K562 (cell line): Measurements from ENCODE around the gene CEACAM21. TPM values are rescaled to one million over a fixed set of nuclear protein-coding genes. Genes with fewer than 3 reads are reported as not detected.

Source experiments
- ATAC-seq: fragments of 200-7000 bp; cut with Tn5 transposase; 3 replicates; pipeline ENCODE4 v1.9.1; 2020; ENCODE audit warnings: moderate library complexity
- BruUV-seq: library from RNA; stranded (reverse); fragments of 400-500 nt; replicated peaks from 2 replicates; lab custom pipeline; 2021; lab: Mats Ljungman, UMichigan
- CTCF ChIA-PET: fragments of 300-600 bp; formaldehyde crosslinking; extraction: SDS; loops from one replicate; lab custom pipeline; 2021; ENCODE audit warnings: low intra/inter-chr PET ratio; lab: Yijun Ruan, JAX
- POLR2A ChIA-PET: fragments of 300-600, 350-650 bp; sonication (Branson Sonifier 250); formaldehyde crosslinking; extraction: SDS; loops from one replicate; lab custom pipeline; 2021; ENCODE audit warnings: antibody characterized with exemption, inconsistent platforms; lab: Yijun Ruan, JAX
- DNase-seq, 4 experiments: peaks; one replicate each; pipeline versions ENCODE4 v3.0.0 to v3.0.0-alpha.2; 2011 to 2018; ENCODE audit warnings: low spot score in 3 of 4, mixed read lengths in 3 of 4; ENCODE audit errors: extremely low read depth in 1 of 4
- FAIRE-seq: peaks from 2 replicates; lab custom pipeline; 2011; peaks lifted over from hg19 to GRCh38; lab: Jason Lieb, UNC
- H2AFZ ChIP-seq: 2 replicates; pipeline ENCODE4 v1.6.0; 2011; ENCODE audit warnings: low read depth, low read length, control low read depth, inconsistent platforms
- H3K27ac ChIP-seq: fragments of 200-600 bp; 3 replicates; pipeline ENCODE4 v1.8.0; 2011; ENCODE audit warnings: low read depth, mild to moderate bottlenecking, control low read depth, inconsistent platforms, low read length, moderate library complexity, mixed read lengths; ENCODE audit errors: extremely low read depth
- H3K27me3 ChIP-seq, 2 experiments: fragments of 300-600 bp in 1 of 2; 2 replicates in 1 of 2; 3 replicates in 1 of 2; pipeline versions ENCODE4 v1.6.0 to v1.8.0; 2011; ENCODE audit warnings: inconsistent platforms in 2 of 2, low read length in 2 of 2, mild to moderate bottlenecking in 1 of 2, mixed read lengths in 1 of 2, moderate library complexity in 1 of 2; ENCODE audit not compliant: control insufficient read depth in 2 of 2, insufficient read depth in 2 of 2
- H3K36me3 ChIP-seq: fragments of 300-600 bp; 3 replicates; pipeline ENCODE4 v1.8.0; 2011; ENCODE audit warnings: mild to moderate bottlenecking, low read length, inconsistent platforms; ENCODE audit not compliant: control insufficient read depth, insufficient read depth
- H3K4me1 ChIP-seq, 2 experiments: fragments of 200-600 bp in 1 of 2; replicated peaks in 1 of 2; 2 replicates in 1 of 2; 3 replicates in 1 of 2; pipeline versions ENCODE4 v1.5.1 to v1.8.0; 2011; ENCODE audit warnings: inconsistent platforms in 2 of 2, low read length in 2 of 2, mild to moderate bottlenecking in 1 of 2, mixed read lengths in 1 of 2, moderate library complexity in 1 of 2; ENCODE audit not compliant: control insufficient read depth in 2 of 2, insufficient read depth in 2 of 2
- H3K4me2 ChIP-seq: 2 replicates; pipeline ENCODE4 v1.6.1; 2011; ENCODE audit warnings: low read length, control low read depth, inconsistent platforms, mixed read lengths; ENCODE audit not compliant: insufficient read depth
- H3K4me3 ChIP-seq: fragments of 200-600 bp; sonication (generic), shearing (Covaris generic); 2 replicates; pipeline ENCODE4 v1.5.1; 2016; ENCODE audit warnings: control low read depth, inconsistent platforms
- H3K79me2 ChIP-seq: fragments of 200-600 bp; 3 replicates; pipeline ENCODE4 v1.8.0; 2011; ENCODE audit warnings: low read length, inconsistent platforms; ENCODE audit not compliant: control insufficient read depth, insufficient read depth
- H3K9ac ChIP-seq, 2 experiments: 2 replicates each; pipeline versions ENCODE4 v1.6.0 to v1.6.1; 2011; ENCODE audit warnings: low read depth in 2 of 2, low read length in 2 of 2, control low read depth in 1 of 2, inconsistent platforms in 1 of 2, mild to moderate bottlenecking in 1 of 2, mixed read lengths in 1 of 2; ENCODE audit not compliant: insufficient read depth in 1 of 2
- H3K9me1 ChIP-seq: one replicate; pipeline ENCODE4 v1.6.0; 2011; ENCODE audit warnings: inconsistent platforms, mild to moderate bottlenecking, low read length, moderate library complexity; ENCODE audit not compliant: control insufficient read depth, insufficient read depth
- H3K9me3 ChIP-seq: replicated peaks from 2 replicates; pipeline ENCODE4 v1.5.1; 2011; ENCODE audit warnings: low read depth, low read length, inconsistent platforms; ENCODE audit not compliant: control insufficient read depth, insufficient read depth
- H4K20me1 ChIP-seq: replicated peaks from 2 replicates; pipeline ENCODE4 v1.6.1; 2011; ENCODE audit warnings: low read length, inconsistent platforms, mixed read lengths; ENCODE audit not compliant: control insufficient read depth, insufficient read depth
- CSDE1 ChIP-seq, 2 experiments: fragments of 450-650 bp; IDR thresholded peaks; 2 replicates each; pipeline ENCODE4 v1.6.1; 2016; ENCODE audit warnings: mild to moderate bottlenecking in 1 of 2
- FUS ChIP-seq: fragments of 200-400 bp; formaldehyde crosslinking; optimal IDR thresholded peaks from 2 replicates; pipeline ENCODE3; 2017; ENCODE audit warnings: low read depth, low read length
- JUN ChIP-seq, 2 experiments: sonication (generic) in 1 of 2; formaldehyde crosslinking in 1 of 2; IDR thresholded peaks; 2 replicates each; pipeline versions ENCODE4 v1.6.1 to v1.8.0; 2012 to 2022; ENCODE audit warnings: borderline replicate concordance in 2 of 2, mild to moderate bottlenecking in 2 of 2, improper control_type of control experiment in 1 of 2, low read depth in 1 of 2, low read length in 1 of 2, missing genetic modification reagents in 1 of 2
- KDM5B ChIP-seq: fragments of 200-600 bp; sonication (generic); IDR thresholded peaks from 2 replicates; pipeline ENCODE4 v1.6.1; 2012; ENCODE audit warnings: low read depth, mild to moderate bottlenecking, moderate library complexity, low read length, control low read depth, inconsistent platforms; ENCODE audit not compliant: insufficient replicate concordance
- MTA3 ChIP-seq: fragments of 450-650 bp; formaldehyde crosslinking; IDR thresholded peaks from 2 replicates; pipeline ENCODE4 v1.6.1; 2017; ENCODE audit warnings: mild to moderate bottlenecking, borderline replicate concordance
- NFXL1 ChIP-seq: fragments of 450-650 bp; formaldehyde crosslinking; IDR thresholded peaks from 2 replicates; pipeline ENCODE4 v1.4.0; 2021; ENCODE audit warnings: mild to moderate bottlenecking
- NR2C2 ChIP-seq, 2 experiments: fragments of 200-800 bp in 1 of 2; sonication (Bioruptor generic) in 1 of 2; sonication (generic) in 1 of 2; formaldehyde crosslinking in 1 of 2; IDR thresholded peaks; 2 replicates each; pipeline versions ENCODE4 v1.6.1 to v1.8.0; 2016 to 2022; ENCODE audit warnings: mild to moderate bottlenecking in 1 of 2, missing compliant biosample characterization in 1 of 2, missing genetic modification characterization in 1 of 2, missing genetic modification reagents in 1 of 2
- PYGO2 ChIP-seq: fragments of 450-650 bp; IDR thresholded peaks from 2 replicates; pipeline ENCODE4 v1.6.1; 2016; ENCODE audit warnings: mild to moderate bottlenecking, missing genetic modification characterization, moderate library complexity, missing compliant biosample characterization
- RFX7 ChIP-seq: fragments of 250-450 bp; sonication (Bioruptor Pico); IDR thresholded peaks from 2 replicates; pipeline ENCODE4 v1.5.1; 2021; ENCODE audit warnings: mild to moderate bottlenecking
- SIN3A ChIP-seq, 2 experiments: fragments of 150-350 bp in 1 of 2; IDR thresholded peaks; 2 replicates each; pipeline ENCODE4 v1.6.1; 2011 to 2016; ENCODE audit warnings: borderline replicate concordance in 2 of 2, low read depth in 2 of 2, low read length in 2 of 2, mild to moderate bottlenecking in 2 of 2, moderate library complexity in 2 of 2; ENCODE audit not compliant: control insufficient read depth in 1 of 2
- SMAD4 ChIP-seq: fragments of 250-450 bp; sonication (Bioruptor Pico); conservative IDR thresholded peaks from 2 replicates; pipeline ENCODE4 v1.8.0; 2021; ENCODE audit warnings: inconsistent platforms, mild to moderate bottlenecking, moderate library complexity
- TRIM24 ChIP-seq, 2 experiments: fragments of 450-650 bp; IDR thresholded peaks; 2 replicates each; pipeline ENCODE4 v1.6.1; 2016
- ZNF3 ChIP-seq: fragments of 250-450 bp; sonication (Bioruptor Pico); IDR thresholded peaks from 2 replicates; pipeline ENCODE4 v1.5.0; 2021; ENCODE audit warnings: mild to moderate bottlenecking, moderate library complexity
- ZNF707 ChIP-seq: fragments of 250-450 bp; sonication (Bioruptor Pico); conservative IDR thresholded peaks from 2 replicates; pipeline ENCODE4 v1.8.0; 2022; ENCODE audit warnings: inconsistent platforms, mild to moderate bottlenecking, moderate library complexity
- WGBS: fragments of 100-300 bp; shearing (Covaris generic); methylation state at CpG from one replicate; pipeline ENCODE4 v1.1.6; 2016; ENCODE audit warnings: low coverage, mixed read lengths; ENCODE audit not compliant: insufficient coverage; ENCODE audit errors: missing lambda C conversion rate; 5-methylcytosine and 5-hydroxymethylcytosine counted together
- in situ Hi-C: fragments of 300-500 bp; cut with MboI; formaldehyde crosslinking; loops from 4 replicates; pipeline ENCODE4 v1.15.0; 2018; ENCODE audit warnings: inconsistent platforms, mixed read lengths
- intact Hi-C: fragments of 100-400 bp; cut with micrococcal nuclease; formaldehyde crosslinking; loops from 2 replicates; pipeline ENCODE4 v1.14.2; 2022
- polyA plus RNA-seq, 8 experiments: library from polyadenylated mRNA; depleted of rRNA in 4 of 8; stranded (reverse) in 5 of 8; unstranded in 3 of 8; fragments of >200 nt; fragmentation: Nextera tagmentation in 2 of 8; fragmentation: Illumina TruSeq in 1 of 8; extraction: Ambion mirVana in 2 of 8; extraction: Trizol in 1 of 8; gene quantifications; 2 replicates each; pipeline versions ENCODE4 v1.2.1 to v1.2.3, GENCODE V29; 2011 to 2014; ENCODE audit warnings: inconsistent platforms in 1 of 8, missing spikeins in 1 of 8
- total RNA-seq, 7 experiments: library from RNA; depleted of rRNA in 6 of 7; stranded (reverse); fragments of >200 nt in 6 of 7; fragmentation: Illumina TruSeq in 2 of 7; extraction: Trizol in 2 of 7; gene quantifications; 2 replicates each; pipeline versions ENCODE4 v1.2.1 to v1.2.3, GENCODE V29; 2011 to 2021; ENCODE audit warnings: low replicate concordance in 1 of 7
- TF ChIP-seq, protein P1 (sequence below): fragments of 250-450 bp; sonication (Bioruptor Pico); IDR thresholded peaks from 2 replicates; pipeline ENCODE4 v1.4.0; 2020; ENCODE audit warnings: mild to moderate bottlenecking, moderate library complexity

Gene CEACAM21
- total and polyA plus RNA-seq, 9 of the 15 experiments (the other 6 are each of a cell fraction or from before 2014, with no cell fraction given) = 0.06 to 0.40 (median 0.18) TPM; not detected in 1

DNA sequence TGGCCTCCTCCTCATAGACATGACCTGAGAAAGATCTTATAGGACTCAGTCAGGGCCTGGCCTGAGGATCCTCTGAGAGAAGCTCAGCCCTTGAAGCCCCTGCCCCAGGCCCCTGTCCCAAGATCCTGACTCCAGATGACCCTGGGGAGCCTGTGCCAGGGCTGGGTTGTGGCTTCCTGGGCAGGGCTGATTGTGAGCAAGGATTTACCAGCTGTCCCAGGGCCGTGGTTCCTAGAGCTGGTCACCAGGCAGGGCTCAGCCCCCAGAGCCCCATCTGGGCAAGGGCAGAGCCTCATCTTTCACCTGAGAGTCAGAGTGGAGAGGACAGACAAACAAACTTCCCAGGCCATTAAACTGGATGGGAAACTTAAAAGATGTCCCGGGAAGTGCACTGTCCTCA lies 1.9 kb downstream of the CEACAM21 start:
- no peak for TF ChIP-seq FUS
- no peak for TF ChIP-seq SMAD4 (CRISPR knock-in tag)
- no peak for TF ChIP-seq TRIM24 (IDR thresholded peaks at IDR 0.05)
- no peak for TF ChIP-seq CSDE1 (IDR thresholded peaks at IDR 0.05)
- TF ChIP-seq JUN (IDR thresholded peaks at IDR 0.05; ENCODE audit: borderline replicate concordance, low read depth, low read length) = no peak
- no peak for TF ChIP-seq JUN (CRISPR knock-in tag; IDR thresholded peaks at IDR 0.05; ENCODE audit: borderline replicate concordance)
- TF ChIP-seq MTA3 = no peak
- no TSS peak for BruUV-seq
- H3K4me3 ChIP-seq = no peak overlapping the region
- FAIRE-seq (no peak), DNase-seq (no peak), ATAC-seq (no peak)
- H3K27ac ChIP-seq = no peak overlapping the region
- in situ Hi-C loops (loop anchor here (10.0 kb wide), 1 partner anchor 373 kb away; no protein-coding TSS in a partner anchor), intact Hi-C loops (no loop called here)
- no peaks in the 10 kb centered on the region for H3K4me1 ChIP-seq
- 0% methylated on average over 1 of the region's 2 CpGs for WGBS
- POLR2A ChIA-PET = no interaction called here
- no peaks in the 10 kb centered on the region; the same call in 1 of the 2 replicates for H3K9me3 ChIP-seq
- H4K20me1 ChIP-seq = no peaks in the 10 kb centered on the region
- no peaks in the 10 kb centered on the region for H3K79me2 ChIP-seq
- H3K27me3 ChIP-seq = no peaks in the 10 kb centered on the region
- no peaks in the 10 kb centered on the region for H3K9me1 ChIP-seq
- no peaks in the 10 kb centered on the region for H3K36me3 ChIP-seq
- no peak overlapping the region for H2AFZ ChIP-seq
- no peak overlapping the region for H3K9ac ChIP-seq
- no peak overlapping the region for H3K4me2 ChIP-seq
- CTCF ChIA-PET = interaction anchor here (0.7 kb wide), 1 partner anchor 1834 kb away, joined by 3 read pairs; no protein-coding TSS in a partner anchor

GRCh38 chr19:41578886-41579285 lies 2.9 kb downstream of the CEACAM21 start:
- no peak for DNase-seq
- Histone ChIP-seq H3K4me3 (no peak overlapping the region), H3K27me3 (no peaks in the 10 kb centered on the region), H3K9me1 (no peaks in the 10 kb centered on the region), H3K9me3 (no peaks in the 10 kb centered on the region; the same call in 1 of the 2 replicates), H3K36me3 (no peaks in the 10 kb centered on the region), H2AFZ (no peak overlapping the region), H3K27ac (no peak overlapping the region), H3K4me2 (no peak overlapping the region), H3K79me2 (no peaks in the 10 kb centered on the region), H3K9ac (no peak overlapping the region), H4K20me1 (no peaks in the 10 kb centered on the region), H3K4me1 (no peaks in the 10 kb centered on the region)
- ATAC-seq = no peak
- BruUV-seq = no TSS peak
- in situ Hi-C loops (loop anchor here (10.0 kb wide), 1 partner anchor 374 kb away; no protein-coding TSS in a partner anchor), intact Hi-C loops (no loop called here)
- FAIRE-seq = no peak
- POLR2A ChIA-PET = no interaction called here
- CTCF ChIA-PET = no interaction called here
- WGBS = 8% methylated on average over 2 of the region's 2 CpGs
- TF ChIP-seq RFX7 (no peak), PYGO2 (tag) (no peak), NFXL1 (CRISPR knock-in tag) (no peak), SIN3A (IDR thresholded peaks at IDR 0.05; ENCODE audit: borderline replicate concordance in 2 of 2, control insufficient read depth in 1 of 2, low read depth in 2 of 2, low read length in 2 of 2) (no peak), ZNF3 (CRISPR knock-in tag) (no peak), KDM5B (no peak), ZNF707 (CRISPR knock-in tag) (no peak), NR2C2 (CRISPR knock-in tag; IDR thresholded peaks at IDR 0.05) (no peak), NR2C2 (tag; IDR thresholded peaks at IDR 0.05) (no peak)
- TF ChIP-seq, protein P1, sequence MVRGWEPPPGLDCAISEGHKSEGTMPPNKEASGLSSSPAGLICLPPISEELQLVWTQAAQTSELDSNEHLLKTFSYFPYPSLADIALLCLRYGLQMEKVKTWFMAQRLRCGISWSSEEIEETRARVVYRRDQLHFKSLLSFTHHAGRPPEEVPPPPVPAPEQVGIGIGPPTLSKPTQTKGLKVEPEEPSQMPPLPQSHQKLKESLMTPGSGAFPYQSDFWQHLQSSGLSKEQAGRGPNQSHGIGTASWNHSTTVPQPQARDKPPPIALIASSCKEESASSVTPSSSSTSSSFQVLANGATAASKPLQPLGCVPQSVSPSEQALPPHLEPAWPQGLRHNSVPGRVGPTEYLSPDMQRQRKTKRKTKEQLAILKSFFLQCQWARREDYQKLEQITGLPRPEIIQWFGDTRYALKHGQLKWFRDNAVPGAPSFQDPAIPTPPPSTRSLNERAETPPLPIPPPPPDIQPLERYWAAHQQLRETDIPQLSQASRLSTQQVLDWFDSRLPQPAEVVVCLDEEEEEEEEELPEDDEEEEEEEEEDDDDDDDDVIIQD (CRISPR knock-in tag) = no peak
